HG02852 (cell line): Measurements from ENCODE around the gene TRIM72.
"Not testable (repeated sequence)": the region's sequence is repeated elsewhere in the genome, so short reads cannot be mapped to it uniquely, and the experiment has no call there.

ENCODE experiments used
- ATAC-seq: cut with Tn5 transposase; IDR thresholded peaks from one replicate; pipeline ENCODE4 v1.9.1; 2021; ENCODE audit warnings: mild to moderate bottlenecking, moderate library complexity; ENCODE audit not compliant: unreplicated experiment

TRIM72 gene

DNA sequence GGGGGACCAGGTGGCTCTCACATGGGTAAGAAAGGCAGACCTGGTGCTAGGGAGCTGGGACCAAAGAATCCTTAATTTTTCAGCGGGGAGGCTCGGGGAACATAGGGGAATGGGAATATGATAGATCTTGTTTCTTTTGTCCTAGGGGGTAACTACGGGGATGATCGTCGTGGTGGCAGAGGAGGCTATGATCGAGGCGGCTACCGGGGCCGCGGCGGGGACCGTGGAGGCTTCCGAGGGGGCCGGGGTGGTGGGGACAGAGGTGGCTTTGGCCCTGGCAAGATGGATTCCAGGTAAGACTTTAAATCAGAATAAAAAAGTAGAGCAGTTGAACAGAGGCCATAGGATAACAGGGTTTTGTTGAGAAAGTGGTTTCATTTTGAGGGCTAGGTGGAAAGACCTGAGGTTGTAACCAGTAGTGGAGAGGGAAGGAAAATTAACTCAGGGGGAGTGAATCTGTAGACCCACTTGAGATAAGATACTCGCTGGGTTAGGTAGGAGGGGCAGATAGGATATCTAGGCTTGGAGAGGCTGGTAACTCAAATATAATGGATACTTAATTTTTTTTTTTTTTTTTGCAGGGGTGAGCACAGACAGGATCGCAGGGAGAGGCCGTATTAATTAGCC is 23.0 kb upstream of the TRIM72 start:
- ATAC-seq = no peak

DNA sequence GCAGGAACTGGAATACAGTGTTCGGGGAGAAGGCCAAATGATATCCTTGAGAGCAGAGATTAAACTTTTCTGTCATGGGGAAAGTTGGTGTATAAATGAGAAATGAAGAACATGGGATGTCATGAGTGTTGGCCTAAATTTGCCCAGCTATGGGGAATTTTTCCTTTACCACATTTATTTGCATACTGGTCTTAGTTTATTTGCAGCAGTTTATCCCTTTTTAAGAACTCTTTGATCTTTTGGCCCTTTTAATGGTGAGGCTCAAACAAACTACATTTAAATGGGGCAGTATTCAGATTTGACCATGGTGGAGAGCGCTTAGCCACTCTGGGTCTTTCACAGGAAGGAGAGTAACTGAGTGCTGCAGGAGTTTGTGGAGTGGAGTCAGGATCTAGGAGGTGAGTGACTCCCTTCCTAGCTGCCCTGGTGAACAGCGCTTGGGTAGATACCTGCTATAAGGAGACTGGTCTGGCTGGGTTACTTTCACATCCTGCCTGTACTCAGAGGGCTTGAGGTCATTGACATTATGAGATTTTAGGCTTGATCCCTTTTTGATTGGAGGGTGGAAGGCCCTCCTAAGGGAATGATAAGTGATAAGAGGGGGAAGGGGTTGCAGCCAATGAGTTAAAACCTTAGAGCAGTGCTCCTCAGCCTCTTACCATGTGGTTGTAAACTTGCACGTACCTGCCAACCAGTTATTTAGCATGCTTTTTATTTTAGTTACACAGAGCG is 22.1 kb upstream of the TRIM72 start:
- ATAC-seq = no peak

DNA sequence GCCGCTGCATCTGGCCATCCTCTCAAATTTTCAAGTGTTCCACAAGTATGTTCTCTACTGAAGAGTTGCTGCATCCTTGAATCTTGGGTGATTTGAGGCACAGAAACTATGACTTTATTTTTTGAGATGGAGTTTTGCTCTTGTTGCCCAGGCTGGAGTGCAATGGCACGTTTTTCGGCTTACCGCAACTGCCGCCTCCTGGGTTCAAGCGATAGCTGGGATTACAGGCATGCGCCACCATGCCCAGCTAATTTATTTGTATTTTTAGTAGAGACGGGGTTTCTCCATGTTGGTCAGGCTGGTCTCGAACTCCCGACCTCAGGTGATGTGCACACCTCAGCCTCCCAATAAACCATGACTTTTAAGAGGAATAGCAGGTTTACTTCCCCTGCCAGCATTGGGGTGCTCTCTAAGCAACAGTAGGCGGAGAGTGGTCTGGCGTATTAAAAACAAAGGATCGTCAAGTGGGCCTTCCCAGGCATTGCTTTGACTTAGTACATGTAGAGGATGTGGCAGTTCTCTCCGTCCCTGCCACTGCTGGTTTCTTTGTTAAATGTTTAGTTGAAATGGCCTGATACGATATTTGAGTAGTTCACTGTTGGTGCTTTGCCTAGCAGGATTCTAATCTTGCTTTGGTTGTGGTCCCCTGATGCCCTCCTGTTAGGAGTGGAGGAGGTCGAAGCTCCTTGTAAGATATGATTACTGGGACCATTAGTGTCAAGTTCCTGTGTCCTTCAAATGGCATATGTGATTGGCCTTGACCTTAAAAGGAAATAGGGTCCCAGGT is 20.9 kb upstream of the TRIM72 start:
- no peak for ATAC-seq

DNA sequence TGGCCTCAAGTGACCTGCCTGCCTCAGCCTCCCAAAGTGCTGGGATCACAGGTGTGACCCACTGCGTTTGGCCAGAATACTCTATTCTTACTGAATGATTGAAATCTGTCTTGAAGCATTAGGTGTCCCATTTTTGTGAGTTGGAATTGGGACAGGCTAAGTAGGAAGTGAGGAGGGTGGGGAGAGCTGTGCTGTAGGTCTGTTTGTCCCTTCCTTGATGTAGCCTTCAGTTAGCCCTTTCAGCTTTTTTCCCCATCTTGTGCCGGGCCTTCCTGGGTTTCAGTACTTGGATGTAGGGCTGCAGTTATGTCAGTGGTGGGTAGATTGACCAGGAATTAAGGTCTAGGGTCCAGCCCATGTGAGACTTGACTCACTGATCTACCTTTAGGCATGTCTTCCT is 20.0 kb upstream of the TRIM72 start:
- no peak for ATAC-seq

DNA sequence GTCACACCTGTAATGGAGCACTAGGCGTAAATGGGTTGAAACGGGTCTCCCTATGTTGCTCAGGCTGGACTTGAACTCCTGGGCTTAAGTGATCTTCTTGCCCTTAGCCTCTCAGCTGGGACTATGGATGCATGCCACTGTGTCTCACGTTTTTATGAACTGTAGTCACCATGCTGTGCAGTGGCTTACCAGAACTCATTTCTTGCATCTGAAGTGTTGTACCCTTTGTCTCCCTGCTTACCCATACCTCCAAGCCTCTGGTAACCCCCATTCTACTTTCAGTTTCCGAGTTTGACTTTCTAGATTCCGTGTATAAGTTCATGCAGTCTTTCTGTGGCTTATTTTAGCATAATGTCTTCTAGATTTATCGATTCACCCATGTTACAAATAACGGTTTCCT is 19.0 kb upstream of the TRIM72 start:
- no peak for ATAC-seq

DNA sequence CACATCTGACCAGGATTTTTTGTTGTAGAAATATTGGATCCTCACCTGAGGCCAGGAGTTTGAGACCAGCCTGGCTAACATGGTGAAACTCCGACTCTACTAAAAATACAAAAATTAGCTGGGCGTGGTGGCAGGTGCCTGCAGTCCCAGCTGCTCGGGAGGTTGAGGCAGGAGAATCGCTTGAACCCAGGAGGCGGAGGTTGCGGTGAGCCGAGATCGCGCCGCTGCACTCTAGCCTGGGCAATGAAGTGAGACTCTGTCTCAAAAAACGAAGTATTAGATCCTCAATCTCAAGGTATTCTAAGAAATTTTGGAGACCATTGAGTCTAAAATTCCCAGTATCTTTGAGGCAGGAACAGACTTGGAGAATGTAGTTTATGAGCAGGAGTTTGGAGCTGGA is 18.1 kb upstream of the TRIM72 start:
- ATAC-seq = not testable (repeated sequence)

DNA sequence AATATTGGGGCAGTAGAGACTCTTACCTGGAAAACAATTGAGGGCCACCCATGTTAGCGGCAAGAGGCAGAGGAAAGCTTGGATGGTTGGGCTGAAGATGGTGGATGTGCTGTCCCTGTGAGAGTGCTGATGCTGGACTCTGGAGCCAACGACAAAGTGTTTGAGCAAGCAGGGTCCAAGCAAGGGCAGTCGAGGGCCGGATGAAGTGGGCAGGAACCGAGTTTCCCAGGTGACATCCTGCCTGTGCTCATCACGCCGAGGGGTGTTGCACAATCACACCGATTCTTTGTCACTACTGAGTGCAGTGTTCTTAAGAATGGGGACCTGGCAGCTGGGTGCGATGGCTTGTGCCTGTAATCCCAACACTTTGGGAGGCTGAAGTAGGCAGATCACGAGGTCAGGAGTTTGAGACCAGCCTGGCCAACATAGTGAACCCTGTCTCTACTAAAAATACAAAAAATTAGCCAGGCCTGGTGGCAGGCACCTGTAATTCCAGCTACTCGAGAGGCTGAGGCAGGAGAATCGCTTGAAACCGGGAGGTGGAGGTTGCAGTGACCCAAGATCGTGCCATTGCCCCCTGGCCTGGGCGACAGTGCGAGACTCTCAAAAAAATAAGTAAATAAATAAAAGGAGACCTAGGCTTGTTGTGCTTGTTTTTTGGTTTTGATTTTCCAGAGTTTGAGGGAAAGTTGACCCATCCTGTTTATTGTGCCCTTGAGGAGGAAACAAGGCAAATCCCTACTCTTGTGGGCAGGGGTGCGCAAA is 17.4 kb upstream of the TRIM72 start:
- ATAC-seq = no peak

DNA sequence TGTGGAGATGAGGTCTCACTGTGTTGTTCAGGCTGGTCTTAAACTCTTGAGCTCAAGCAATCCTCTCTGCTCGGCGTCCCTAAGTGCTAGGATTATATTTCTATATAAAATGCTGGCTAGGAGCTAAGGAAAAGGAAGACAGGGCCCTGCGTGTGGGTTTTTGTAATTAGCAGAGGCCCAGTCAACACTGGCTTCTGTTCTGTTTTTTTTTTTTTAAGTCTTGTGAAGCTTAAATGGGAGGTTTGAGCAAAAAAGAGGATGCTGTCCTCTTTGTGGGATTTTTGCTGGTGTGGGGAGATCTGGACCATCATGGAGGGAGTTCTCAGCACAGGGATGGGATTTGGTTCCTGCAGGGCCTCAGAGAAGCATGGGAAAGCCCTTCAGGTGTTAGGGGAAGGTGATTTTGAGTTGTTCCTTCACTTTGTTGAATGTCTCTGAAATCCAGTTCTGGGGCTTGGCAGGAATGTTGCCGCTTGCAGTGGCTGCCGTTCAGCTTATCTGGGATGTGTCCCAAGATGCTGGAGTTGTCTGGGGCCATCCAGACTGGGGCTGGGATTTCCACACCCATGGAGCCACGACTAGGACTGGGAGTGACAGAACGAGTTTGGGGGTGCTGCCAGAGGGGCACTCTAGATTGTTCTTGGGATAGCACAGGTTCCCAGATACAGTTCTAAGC is 15.6 kb upstream of the TRIM72 start:
- no peak for ATAC-seq

DNA sequence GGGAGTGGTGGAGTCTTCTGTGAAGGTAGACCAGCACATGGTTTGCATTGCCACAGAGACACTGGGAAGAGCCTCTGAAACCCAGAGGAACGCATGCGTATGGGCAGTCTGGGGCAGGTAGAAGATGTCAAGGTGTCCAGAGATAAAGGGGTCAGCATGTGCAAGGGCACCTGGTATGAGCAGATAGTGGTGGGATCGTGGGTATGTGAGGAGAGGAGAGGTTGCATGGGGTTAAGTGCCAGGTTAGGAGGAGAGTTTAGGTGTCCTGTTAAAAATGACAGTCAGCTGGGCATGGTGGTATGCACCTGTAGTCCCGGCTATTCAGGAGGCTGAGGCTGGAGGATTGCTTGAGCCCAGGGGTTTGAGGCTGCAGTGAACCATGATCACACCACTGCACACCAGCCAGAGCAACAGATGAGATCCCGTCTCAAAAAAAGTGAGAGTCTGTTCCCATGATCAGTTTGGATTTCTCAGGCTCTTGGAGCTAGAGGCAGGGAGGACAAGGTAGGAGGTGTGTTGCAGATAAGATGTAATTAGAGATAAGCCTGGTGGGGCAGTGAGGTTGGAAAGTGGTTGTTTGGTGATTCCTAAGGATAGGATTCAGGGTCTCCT is 14.4 kb upstream of the TRIM72 start:
- ATAC-seq = no peak

DNA sequence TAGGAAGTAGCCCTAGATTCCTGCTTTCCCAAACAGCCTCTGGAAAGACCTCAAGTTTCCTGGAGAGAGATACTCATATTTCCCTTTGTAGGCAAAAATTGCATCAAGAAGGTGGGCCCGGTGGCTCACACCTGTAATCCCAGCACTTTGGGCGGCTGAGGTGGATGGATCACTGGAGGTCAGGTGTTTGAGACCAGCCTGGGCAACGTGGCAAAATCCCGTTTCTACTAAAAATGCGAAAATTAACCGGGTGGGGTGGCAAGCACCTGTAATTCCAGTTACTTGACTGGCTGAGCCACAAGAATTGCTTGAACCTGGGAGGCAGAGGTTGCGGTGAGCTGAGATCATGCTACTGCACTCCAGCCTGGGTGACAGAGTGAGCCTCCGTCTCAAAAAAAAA is 13.8 kb upstream of the TRIM72 start:
- ATAC-seq = not testable (repeated sequence)

DNA sequence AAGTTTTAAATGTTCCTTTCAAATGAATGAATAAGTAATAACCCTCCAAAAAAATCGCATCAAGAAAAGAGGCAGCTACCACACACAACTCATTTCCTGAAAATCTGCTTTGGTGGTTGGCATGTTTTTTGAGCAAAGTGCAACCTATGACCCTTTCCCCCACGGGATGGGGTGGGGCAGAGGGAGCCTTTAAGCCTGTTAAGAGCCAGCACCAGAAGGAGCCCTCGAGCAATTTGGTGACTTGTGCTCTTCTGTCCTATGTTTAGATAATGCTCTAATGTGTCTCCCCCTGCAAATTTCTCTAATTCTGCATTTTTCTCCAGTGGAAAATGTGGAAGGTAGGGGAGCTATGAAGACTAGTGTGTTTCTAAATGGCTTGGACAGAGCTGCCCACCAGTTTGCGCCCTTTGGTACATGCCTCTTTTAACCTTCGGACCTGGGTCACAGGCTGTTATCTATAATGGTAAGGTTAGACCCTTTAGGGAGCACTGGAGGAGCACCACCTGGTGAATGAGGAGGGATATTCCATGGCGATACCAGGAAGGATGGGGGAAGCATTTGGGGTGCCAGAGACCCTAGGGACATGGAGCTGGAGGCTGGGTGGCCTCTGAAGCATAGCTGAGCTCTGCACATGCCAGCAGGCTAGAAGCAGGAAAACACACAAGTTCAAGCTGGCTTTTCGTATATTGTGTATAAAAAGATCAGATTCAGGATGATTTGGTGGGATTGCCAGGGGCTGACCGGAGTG is 12.9 kb upstream of the TRIM72 start:
- ATAC-seq = no peak

DNA sequence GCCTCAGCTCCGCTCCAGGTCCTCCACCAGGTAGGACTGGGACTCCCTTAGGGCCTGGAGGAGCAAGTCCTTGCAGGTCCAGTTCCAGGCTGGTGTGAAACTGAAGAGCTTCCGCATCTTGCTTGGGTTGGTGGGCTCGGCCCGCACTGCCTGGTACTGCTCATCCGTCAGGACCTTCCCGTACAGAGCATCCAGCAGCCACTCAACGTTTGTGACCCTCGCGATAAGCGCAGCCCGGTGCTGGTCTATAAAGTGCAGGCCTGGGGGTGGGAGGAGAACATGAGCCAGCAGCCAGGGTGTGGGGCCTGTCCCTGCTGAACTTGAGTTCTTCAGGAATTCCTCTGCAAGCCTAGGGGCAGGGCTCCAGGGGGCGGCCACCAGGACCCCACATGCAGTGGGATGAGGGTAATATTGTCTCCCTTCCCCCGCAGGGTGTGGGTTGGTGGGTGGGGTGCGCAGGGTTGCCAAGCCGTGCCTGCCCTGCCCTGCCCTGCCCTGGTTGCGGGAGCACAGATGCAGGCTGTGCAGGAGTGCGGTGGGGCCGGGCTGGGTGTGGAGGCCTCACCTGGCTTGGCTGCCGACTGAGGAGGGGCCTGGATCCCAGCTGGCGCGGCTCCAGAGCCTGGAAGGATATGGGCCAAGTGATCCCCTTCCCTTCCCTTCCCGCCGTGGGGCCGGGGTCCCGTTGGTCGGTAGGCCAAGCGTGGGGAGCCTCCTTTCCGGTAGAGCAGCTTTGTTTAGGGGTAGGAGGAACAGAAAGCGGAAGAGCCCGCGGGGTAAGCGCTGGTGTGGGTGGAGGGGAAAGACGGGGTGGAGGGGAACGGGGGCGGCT is 12.1 kb upstream of the TRIM72 start:
- ATAC-seq = peak; percentile 59

DNA sequence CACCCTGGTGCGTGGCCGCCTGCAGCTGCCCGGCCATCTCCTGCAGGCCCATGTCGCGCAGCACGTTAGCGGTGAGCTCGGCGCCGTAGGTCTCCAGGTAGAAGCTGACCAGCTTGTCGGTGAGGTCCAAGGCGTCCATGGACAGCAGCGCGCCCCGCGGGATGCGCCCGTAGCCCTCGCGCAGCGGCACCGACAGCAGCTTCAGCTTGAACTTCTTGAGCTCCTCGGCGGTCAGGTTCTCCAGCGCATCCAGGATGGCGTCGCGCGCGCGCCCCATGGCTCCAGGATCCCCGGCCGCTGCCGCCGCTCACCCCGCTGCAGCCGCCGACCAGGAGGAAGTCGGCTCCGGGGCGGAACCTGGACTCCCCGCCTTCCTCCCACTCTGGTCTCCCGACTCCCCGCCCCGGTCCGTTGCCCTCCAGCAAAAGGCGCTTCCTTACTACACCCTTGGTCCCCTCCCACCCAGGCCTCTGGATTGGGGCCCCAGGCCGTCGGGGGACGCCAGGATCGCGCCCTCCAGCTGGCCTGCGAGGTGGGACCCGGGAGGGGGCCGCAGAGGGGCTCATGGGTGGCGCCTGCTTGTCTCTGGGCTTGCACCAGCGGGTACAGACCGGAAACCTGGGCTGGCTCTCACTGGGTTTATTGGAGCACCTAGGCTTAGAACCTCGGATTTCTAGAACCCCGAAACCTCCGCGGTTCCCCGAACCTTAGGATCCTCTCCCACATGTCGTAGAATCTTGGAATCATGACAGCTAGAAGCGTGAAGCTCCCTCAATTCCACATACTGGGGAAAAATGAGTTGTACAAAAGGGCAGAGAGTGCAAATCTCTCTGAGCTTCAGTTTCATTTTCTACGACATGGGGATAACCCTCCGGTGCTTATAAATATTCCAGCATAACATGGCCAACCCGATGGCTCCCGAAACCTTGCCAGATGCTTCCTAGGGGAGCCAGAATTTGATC is 11.2 kb upstream of the TRIM72 start, which contains the start of gene PYCARD:
Gene PYCARD (minus strand): TSS at position 347 of the 962 bp plus-strand sequence. CDS start 70 bp downstream, at position 277.
- ATAC-seq = peak; percentile 36

DNA sequence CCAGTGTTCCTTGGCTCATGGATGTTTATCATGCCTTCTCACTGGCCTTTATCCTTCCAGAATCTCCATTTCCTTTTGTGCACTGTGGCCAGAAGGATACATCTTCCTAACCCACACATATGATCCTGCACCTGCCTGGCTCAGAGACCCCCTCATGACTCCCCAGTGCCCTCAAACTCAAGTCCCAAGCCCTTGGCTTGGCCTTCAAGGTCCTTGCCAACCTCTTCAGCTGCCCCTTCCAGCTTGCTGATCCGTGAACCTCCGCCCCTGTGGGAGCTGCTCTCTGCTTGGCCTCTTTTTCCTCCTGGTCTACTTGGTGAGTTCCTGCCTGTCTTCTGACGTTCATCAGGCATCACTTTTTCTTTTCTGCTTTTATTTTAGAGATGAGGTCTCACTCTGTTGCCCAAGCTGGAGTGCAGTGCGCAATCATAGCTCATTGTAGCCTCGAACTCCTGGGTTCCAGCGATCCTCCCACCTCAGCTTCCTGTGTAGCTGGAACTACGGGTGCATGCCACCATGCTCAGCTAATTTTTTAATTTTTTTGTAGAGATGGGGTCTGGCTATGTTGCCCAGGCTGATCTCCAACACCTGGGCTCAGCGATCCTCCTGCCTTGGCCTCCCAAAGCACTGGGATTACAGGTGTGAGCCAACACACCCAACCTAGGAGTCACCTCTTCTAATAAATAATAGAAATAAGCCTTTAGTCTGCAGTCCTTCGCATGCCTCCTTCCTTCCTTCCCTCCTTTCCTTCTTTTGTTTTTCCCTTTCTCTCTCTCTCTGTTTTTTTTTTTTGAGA is 8.8 kb upstream of the TRIM72 start:
- no peak for ATAC-seq

DNA sequence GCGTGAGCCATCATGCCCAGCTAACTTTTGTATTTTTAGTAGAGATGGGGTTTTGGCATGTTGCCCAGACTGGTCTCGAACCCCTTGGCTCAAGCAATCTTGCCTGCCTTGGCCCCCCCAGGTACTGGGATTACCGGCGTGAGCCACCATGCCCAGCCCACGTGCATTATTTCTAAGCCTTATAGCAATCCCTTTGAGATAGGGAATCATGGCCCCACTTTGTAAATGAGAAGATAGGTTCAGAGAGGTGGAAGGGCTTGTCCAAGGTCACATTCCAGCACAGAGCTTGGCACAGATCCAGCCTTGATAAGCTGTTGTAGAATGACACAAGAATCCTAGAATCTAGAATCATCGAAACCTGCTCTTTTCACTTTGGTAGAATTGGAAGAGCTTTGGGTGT is 7.1 kb upstream of the TRIM72 start:
- ATAC-seq = no peak

DNA sequence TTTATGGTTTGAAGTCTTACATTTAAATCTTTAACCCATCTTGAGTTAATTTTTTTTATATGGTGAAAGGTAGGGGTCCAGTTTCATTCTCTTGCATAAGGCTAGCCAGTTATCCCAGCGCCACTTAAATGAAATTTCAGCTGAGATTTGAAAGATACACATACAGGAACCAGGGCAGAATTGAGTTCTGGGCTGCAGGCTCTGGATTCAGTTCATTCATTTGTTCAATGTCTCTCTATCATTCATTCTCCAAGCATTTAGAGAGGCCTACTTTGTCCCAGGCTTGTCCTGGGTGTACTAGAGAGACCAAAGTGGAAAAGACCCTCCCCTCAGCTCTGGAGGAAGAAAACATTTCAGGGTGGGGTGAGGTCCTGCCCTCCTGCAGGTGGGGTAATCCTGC is 577 bp upstream of the TRIM72 start:
- ATAC-seq = no peak
